Stomach (tissue), 9 donors: ENCODE results near the gene IGF1R. TPM values are rescaled to one million over a fixed set of nuclear protein-coding genes. Genes with fewer than 3 reads are reported as not detected.

Experiments used
- DNase-seq, 2 donors: peaks; one replicate each; pipeline versions ENCODE4 v3.0.0 to v3.0.0-alpha.2; 2013 to 2019
- H3K27ac ChIP-seq, 5 donors: fragments of 200-600 bp in 4 of 5; sonication (generic) in 4 of 5; one replicate each; pipeline ENCODE4 v1.5.1; 2013 to 2019; ENCODE audit warnings: mild to moderate bottlenecking in 1 of 5, moderate library complexity in 1 of 5
- H3K27me3 ChIP-seq, 3 donors: fragments of 200-600 bp; sonication (generic); one replicate each; pipeline ENCODE4 v1.5.1; 2017 to 2019; ENCODE audit warnings: mixed run types in 1 of 3
- H3K36me3 ChIP-seq, 4 donors: fragments of 200-600 bp; sonication (generic); 1 replicate in 3 of 4; 2 replicates in 1 of 4; pipeline ENCODE4 v1.5.1; 2016 to 2019
- H3K4me1 ChIP-seq, 4 donors: fragments of 200-600 bp; sonication (generic); one replicate each; pipeline ENCODE4 v1.5.1; 2016 to 2019
- H3K4me3 ChIP-seq, 4 donors: fragments of 200-600 bp; sonication (generic) in 3 of 4; one replicate each; pipeline ENCODE4 v1.5.1; 2016 to 2019; ENCODE audit warnings: mild to moderate bottlenecking in 1 of 4
- H3K9me3 ChIP-seq, 4 donors: fragments of 200-600 bp; sonication (generic); one replicate each; pipeline ENCODE4 v1.5.1; 2016 to 2019
- CTCF ChIP-seq, 7 experiments: fragments of 450-650 bp in 4 of 7; fragments of 200-600 bp in 3 of 7; sonication (generic) in 3 of 7; IDR thresholded peaks; one replicate each; pipeline ENCODE4 v1.5.1; 2016 to 2019; ENCODE audit warnings: antibody characterized with exemption in 7 of 7, control low read depth in 2 of 7, mild to moderate bottlenecking in 1 of 7
- EP300 ChIP-seq: sonication (generic); formaldehyde crosslinking; IDR thresholded peaks from one replicate; pipeline ENCODE4 v1.6.1; 2017; ENCODE audit warnings: antibody characterized with exemption
- POLR2A ChIP-seq, 4 donors: fragments of 450-650 bp; IDR thresholded peaks; one replicate each; pipeline ENCODE4 v1.6.1; 2016; ENCODE audit warnings: antibody characterized with exemption in 4 of 4, control low read depth in 2 of 4, mild to moderate bottlenecking in 1 of 4, moderate library complexity in 1 of 4
- POLR2AphosphoS5 ChIP-seq, 3 donors: sonication (generic); formaldehyde crosslinking; IDR thresholded peaks; one replicate each; pipeline ENCODE4 v1.6.1; 2016; ENCODE audit warnings: antibody characterized with exemption in 3 of 3
- WGBS, 5 donors: extraction: QIAGEN DNeasy Blood & Tissue Kit in 3 of 5; methylation state at CpG; one replicate each; pipeline versions ENCODE4 v1.1.5 to v1.1.7; 2013 to 2018; 5-methylcytosine and 5-hydroxymethylcytosine counted together
- intact Hi-C: fragments of 100-400 bp; cut with DNase I; formaldehyde crosslinking; loops from one replicate; pipeline ENCODE4 v1.15.1; 2023; ENCODE audit warnings: low total_unique reads
- polyA plus RNA-seq, 3 donors: library from polyadenylated mRNA; stranded (reverse); fragments of 200-250 nt; gene quantifications; one replicate each; pipeline ENCODE4 v1.2.3, GENCODE V29; 2013
- total RNA-seq, 5 donors: library from RNA; depleted of rRNA; stranded (reverse); fragments of >200 nt; gene quantifications; one replicate each; pipeline versions ENCODE4 v1.1.0 to v1.2.3, GENCODE V29; 2014 to 2016
- donor health status: healthy with polysubstance abuse.
- donor health status: Bipolar disorder and iron deficiency.
- donor health status: healthy.

IGF1R gene
- total and polyA plus RNA-seq, 8 donors: 2.3 to 131 (median 42.8) TPM

GRCh38 chr15:98844261-98844660 lies 195.9 kb downstream of the IGF1R start:
- no peak overlapping the region for H3K27ac ChIP-seq
- H3K27me3 ChIP-seq: no peaks in the 10 kb centered on the region
- H3K9me3 ChIP-seq: no peaks in the 10 kb centered on the region
- no peak for DNase-seq
- H3K4me1 ChIP-seq: peaks cover 3 to 51% (median 37%) of the 10 kb centered on the region in 4 donors
- 21 to 42% (median 25%) methylated on average over 3 of the region's 3 CpGs for WGBS, 5 donors
- H3K36me3 ChIP-seq: no peaks in the 10 kb centered on the region
- H3K4me3 ChIP-seq: no peak overlapping the region
- intact Hi-C loops: loop anchor here (10.0 kb wide), 1 partner anchor 319 kb away; no protein-coding TSS in a partner anchor
- TF ChIP-seq EP300 (no peak), POLR2A (IDR thresholded peaks at IDR 0.05) (no peak), CTCF (IDR thresholded peaks at IDR 0.05) (no peak), POLR2AphosphoS5 (IDR thresholded peaks at IDR 0.05) (no peak)

GRCh38 chr15:98845138-98845884 lies 197.0 kb downstream of the IGF1R start:
- Histone ChIP-seq H3K36me3 (no peaks in the 10 kb centered on the region), H3K27me3 (no peaks in the 10 kb centered on the region), H3K27ac (no peak overlapping the region), H3K4me1 (peaks cover 14 to 61% (median 45%) of the 10 kb centered on the region in 4 donors), H3K9me3 (no peaks in the 10 kb centered on the region), H3K4me3 (no peak overlapping the region)
- 16 to 47% (median 20%) methylated on average over 5 to 6 of the region's 6 CpGs for WGBS, 5 donors
- TF ChIP-seq POLR2AphosphoS5 (IDR thresholded peaks at IDR 0.05): no peak
- TF ChIP-seq EP300: no peak
- no peak for TF ChIP-seq CTCF (IDR thresholded peaks at IDR 0.05)
- no peak for TF ChIP-seq POLR2A (IDR thresholded peaks at IDR 0.05)
- DNase-seq: peak in 1 of 2 donors; percentile 28
- intact Hi-C loops: loop anchor here (10.0 kb wide), 1 partner anchor 321 kb away; no protein-coding TSS in a partner anchor

GRCh38 chr15:98850961-98851572 lies 202.7 kb downstream of the IGF1R start:
- intact Hi-C loops: no loop called here
- 12 to 19% (median 14%) methylated on average over 15 of the region's 15 CpGs for WGBS, 5 donors
- Histone ChIP-seq H3K4me3 (peak overlapping the region in 2 of 4 donors; percentile 6 to 64), H3K4me1 (peaks cover 54 to 75% (median 64%) of the 10 kb centered on the region in 4 donors), H3K27ac (peak overlapping the region; percentile 52 to 92 (median 87)), H3K27me3 (no peaks in the 10 kb centered on the region), H3K36me3 (no peaks in the 10 kb centered on the region), H3K9me3 (no peaks in the 10 kb centered on the region)
- TF ChIP-seq EP300 (no peak), CTCF (IDR thresholded peaks at IDR 0.05) (peak in 5 of 7 experiments; percentile 54 to 87 (median 83)), POLR2AphosphoS5 (IDR thresholded peaks at IDR 0.05) (peak in 2 of 3 donors; percentile 20 to 69)
- DNase-seq: peak; percentile 83 to 90

GRCh38 chr15:98853161-98853560 lies 204.8 kb downstream of the IGF1R start:
- intact Hi-C loops: no loop called here
- DNase-seq: peak; percentile 90 to 97
- H3K9me3 ChIP-seq: no peaks in the 10 kb centered on the region
- peak overlapping the region; percentile 55 to 76 (median 62) for H3K4me3 ChIP-seq
- peak overlapping the region; percentile 68 to 92 (median 87) for H3K27ac ChIP-seq
- no peaks in the 10 kb centered on the region for H3K36me3 ChIP-seq
- H3K4me1 ChIP-seq: peaks cover 61 to 91% (median 80%) of the 10 kb centered on the region in 4 donors
- WGBS, 5 donors: 1 to 2% (median 1%) methylated on average over 8 of the region's 8 CpGs
- no peak for TF ChIP-seq CTCF (IDR thresholded peaks at IDR 0.05)
- peak; percentile 73 to 93 (median 81) for TF ChIP-seq POLR2AphosphoS5 (IDR thresholded peaks at IDR 0.05)
- no peaks in the 10 kb centered on the region for H3K27me3 ChIP-seq
